Sigmoid colon (tissue), 4 donors: ENCODE data around the gene MAGI2.

ENCODE experiments used
- POLR2A ChIP-seq, 2 donors: fragments of 450-650 bp; IDR thresholded peaks; one replicate each; pipeline ENCODE4 v1.6.1; 2016; ENCODE audit warnings: antibody characterized with exemption in 2 of 2, mild to moderate bottlenecking in 2 of 2, moderate library complexity in 2 of 2
- POLR2AphosphoS5 ChIP-seq, 4 donors: sonication (generic); formaldehyde crosslinking; IDR thresholded peaks; one replicate each; pipeline ENCODE4 v1.6.1; 2017; ENCODE audit warnings: antibody characterized with exemption in 4 of 4
- TF ChIP-seq, protein P1 (sequence below), 4 experiments: fragments of 450-650 bp in 3 of 4; fragments of 200-600 bp in 1 of 4; IDR thresholded peaks; one replicate each; pipeline ENCODE4 v1.5.1; 2016 to 2019; ENCODE audit warnings: antibody characterized with exemption in 4 of 4, mild to moderate bottlenecking in 3 of 4, moderate library complexity in 2 of 4

DNA sequence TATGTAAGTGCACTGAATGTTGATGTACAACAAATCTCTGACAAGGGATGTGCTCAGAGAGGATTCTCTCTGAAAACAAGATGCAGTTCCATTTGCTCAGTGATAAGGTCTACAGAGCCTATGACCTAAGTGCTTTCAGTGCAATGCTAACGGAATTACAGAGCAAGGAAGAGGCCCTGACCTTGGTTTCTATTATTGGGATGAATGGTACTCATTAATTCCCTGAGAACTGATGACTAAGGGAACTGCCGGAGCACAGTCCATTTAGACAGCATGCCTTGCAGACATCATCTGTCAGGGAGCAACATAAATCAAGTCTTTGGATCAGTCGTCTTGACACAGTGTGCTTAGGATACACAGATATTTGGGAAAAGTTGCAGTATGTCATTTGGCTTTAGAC, 1314.1 kb downstream of the MAGI2 start:
- TF ChIP-seq, protein P1, sequence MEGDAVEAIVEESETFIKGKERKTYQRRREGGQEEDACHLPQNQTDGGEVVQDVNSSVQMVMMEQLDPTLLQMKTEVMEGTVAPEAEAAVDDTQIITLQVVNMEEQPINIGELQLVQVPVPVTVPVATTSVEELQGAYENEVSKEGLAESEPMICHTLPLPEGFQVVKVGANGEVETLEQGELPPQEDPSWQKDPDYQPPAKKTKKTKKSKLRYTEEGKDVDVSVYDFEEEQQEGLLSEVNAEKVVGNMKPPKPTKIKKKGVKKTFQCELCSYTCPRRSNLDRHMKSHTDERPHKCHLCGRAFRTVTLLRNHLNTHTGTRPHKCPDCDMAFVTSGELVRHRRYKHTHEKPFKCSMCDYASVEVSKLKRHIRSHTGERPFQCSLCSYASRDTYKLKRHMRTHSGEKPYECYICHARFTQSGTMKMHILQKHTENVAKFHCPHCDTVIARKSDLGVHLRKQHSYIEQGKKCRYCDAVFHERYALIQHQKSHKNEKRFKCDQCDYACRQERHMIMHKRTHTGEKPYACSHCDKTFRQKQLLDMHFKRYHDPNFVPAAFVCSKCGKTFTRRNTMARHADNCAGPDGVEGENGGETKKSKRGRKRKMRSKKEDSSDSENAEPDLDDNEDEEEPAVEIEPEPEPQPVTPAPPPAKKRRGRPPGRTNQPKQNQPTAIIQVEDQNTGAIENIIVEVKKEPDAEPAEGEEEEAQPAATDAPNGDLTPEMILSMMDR (IDR thresholded peaks at IDR 0.05): no peak
- TF ChIP-seq POLR2A (IDR thresholded peaks at IDR 0.05) (no peak), POLR2AphosphoS5 (IDR thresholded peaks at IDR 0.05) (no peak)
